Suprapubic skin (tissue), 3 donors: ENCODE data around the gene ZSCAN21.

ENCODE experiments used
- EP300 ChIP-seq: sonication (generic); formaldehyde crosslinking; IDR thresholded peaks from one replicate; pipeline ENCODE4 v1.6.1; 2017; ENCODE audit warnings: antibody characterized with exemption
- POLR2A ChIP-seq, 2 donors: fragments of 450-650 bp; IDR thresholded peaks; one replicate each; pipeline ENCODE4 v1.6.1; 2017; ENCODE audit warnings: antibody characterized with exemption in 2 of 2, mild to moderate bottlenecking in 2 of 2, moderate library complexity in 2 of 2
- TF ChIP-seq, protein P1 (sequence below), 2 donors: fragments of 200-600 bp in 1 of 2; fragments of 450-650 bp in 1 of 2; sonication (generic) in 1 of 2; IDR thresholded peaks; one replicate each; pipeline ENCODE4 v1.5.1; 2016 to 2019; ENCODE audit warnings: antibody characterized with exemption in 2 of 2, mild to moderate bottlenecking in 1 of 2, moderate library complexity in 1 of 2

DNA sequence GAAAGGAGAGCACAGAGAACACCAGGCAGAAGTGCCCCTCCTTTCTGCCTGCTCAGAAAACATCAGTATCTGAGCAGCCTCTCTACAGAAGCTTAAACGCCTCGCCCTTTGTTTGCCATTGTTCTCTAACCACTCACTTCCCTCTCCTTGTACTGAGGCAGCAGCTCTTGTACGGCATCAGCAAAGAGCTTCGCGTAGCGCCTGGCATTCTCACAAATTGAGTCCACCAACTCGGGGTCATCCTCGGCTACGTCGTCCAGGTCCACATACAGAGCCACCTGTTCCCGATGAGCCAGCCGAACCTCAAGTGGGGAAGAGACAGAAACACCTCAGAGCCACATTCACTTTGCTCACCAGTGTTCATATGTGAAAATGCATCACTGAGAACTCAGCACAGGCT is 49.9 kb downstream of the ZSCAN21 start:
- TF ChIP-seq POLR2A (IDR thresholded peaks at IDR 0.05): no peak
- TF ChIP-seq EP300: no peak
- TF ChIP-seq, protein P1, sequence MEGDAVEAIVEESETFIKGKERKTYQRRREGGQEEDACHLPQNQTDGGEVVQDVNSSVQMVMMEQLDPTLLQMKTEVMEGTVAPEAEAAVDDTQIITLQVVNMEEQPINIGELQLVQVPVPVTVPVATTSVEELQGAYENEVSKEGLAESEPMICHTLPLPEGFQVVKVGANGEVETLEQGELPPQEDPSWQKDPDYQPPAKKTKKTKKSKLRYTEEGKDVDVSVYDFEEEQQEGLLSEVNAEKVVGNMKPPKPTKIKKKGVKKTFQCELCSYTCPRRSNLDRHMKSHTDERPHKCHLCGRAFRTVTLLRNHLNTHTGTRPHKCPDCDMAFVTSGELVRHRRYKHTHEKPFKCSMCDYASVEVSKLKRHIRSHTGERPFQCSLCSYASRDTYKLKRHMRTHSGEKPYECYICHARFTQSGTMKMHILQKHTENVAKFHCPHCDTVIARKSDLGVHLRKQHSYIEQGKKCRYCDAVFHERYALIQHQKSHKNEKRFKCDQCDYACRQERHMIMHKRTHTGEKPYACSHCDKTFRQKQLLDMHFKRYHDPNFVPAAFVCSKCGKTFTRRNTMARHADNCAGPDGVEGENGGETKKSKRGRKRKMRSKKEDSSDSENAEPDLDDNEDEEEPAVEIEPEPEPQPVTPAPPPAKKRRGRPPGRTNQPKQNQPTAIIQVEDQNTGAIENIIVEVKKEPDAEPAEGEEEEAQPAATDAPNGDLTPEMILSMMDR (IDR thresholded peaks at IDR 0.05): no peak
